Heart left ventricle (tissue), 13 donors: ENCODE measurements around the gene NAXE.

Experiments used
- POLR2A ChIP-seq, 2 donors: fragments of 450-650 bp; IDR thresholded peaks; one replicate each; pipeline ENCODE4 v1.6.1; 2017; ENCODE audit warnings: antibody characterized with exemption in 2 of 2, mild to moderate bottlenecking in 2 of 2, moderate library complexity in 2 of 2
- TF ChIP-seq, protein P1 (sequence below), 12 donors: fragments of 200-600 bp; sonication (generic) in 4 of 12; IDR thresholded peaks; one replicate each; pipeline versions ENCODE4 v1.5.0 to v1.8.0; 2018 to 2022; ENCODE audit warnings: antibody characterized with exemption in 12 of 12, mild to moderate bottlenecking in 5 of 12
- donor health status: ischemic (EF 13 %, LVEDD 7.1; RV severe dilation, severe dysfunction).
- donor health status: DM: no; HTN: yes; CAD: no.
- donor health status: DM: no; HTN: no; CAD: no.
- donor health status: ischemic (EF 25% LVEDD 6.9; RV normal size, moderate dysfunction).
- donor health status: ischemic (EF 25% LVEDD 5.7; RV mildly dilated, moderate dysfunction).
- donor health status: ischemic (EF 35%, LVEDD 5.7; RV mildly dilated, moderate dysfunction).
- donor health status: nonischemic (EF 11% LVEDD 7.7; RV severe dilation, severe dysfunction).
- donor health status: DM: yes; HTN: yes; CAD: no.
- donor health status: PGD.
- donor health status: ischemic (EF 29% LVEDD 5.4; RV normal size, mild dysfunction).
- donor health status: nonischemic (EF 23%, LVEDD 6.1; RV moderate dilation, normal function).

DNA sequence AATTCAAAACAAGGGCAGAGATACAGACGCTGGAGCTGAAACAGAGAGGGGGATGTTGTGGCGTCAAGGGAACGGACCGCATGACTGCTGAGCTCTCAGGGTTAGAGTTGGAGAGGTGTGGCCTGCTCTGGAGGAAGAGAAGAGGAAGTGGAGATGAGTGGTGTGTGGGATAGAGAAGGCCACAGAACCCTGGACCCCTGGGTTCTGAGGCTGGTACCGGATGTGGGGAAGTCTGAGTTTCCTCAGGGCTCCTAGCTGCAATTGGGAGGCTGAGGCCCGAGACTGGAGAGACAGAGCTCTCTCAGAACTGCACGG is 52.2 kb downstream of the NAXE start:
- TF ChIP-seq, protein P1, sequence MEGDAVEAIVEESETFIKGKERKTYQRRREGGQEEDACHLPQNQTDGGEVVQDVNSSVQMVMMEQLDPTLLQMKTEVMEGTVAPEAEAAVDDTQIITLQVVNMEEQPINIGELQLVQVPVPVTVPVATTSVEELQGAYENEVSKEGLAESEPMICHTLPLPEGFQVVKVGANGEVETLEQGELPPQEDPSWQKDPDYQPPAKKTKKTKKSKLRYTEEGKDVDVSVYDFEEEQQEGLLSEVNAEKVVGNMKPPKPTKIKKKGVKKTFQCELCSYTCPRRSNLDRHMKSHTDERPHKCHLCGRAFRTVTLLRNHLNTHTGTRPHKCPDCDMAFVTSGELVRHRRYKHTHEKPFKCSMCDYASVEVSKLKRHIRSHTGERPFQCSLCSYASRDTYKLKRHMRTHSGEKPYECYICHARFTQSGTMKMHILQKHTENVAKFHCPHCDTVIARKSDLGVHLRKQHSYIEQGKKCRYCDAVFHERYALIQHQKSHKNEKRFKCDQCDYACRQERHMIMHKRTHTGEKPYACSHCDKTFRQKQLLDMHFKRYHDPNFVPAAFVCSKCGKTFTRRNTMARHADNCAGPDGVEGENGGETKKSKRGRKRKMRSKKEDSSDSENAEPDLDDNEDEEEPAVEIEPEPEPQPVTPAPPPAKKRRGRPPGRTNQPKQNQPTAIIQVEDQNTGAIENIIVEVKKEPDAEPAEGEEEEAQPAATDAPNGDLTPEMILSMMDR (IDR thresholded peaks at IDR 0.05), result no peak
- TF ChIP-seq POLR2A (IDR thresholded peaks at IDR 0.05), result no peak
